Measurements from ENCODE around the gene CMSS1.

- no peak for TF ChIP-seq EZH2 (IDR thresholded peaks at IDR 0.05; ENCODE audit: borderline replicate concordance, insufficient read depth, low read depth, low read length, poor library complexity, severe bottlenecking)
- TF ChIP-seq, protein P1, sequence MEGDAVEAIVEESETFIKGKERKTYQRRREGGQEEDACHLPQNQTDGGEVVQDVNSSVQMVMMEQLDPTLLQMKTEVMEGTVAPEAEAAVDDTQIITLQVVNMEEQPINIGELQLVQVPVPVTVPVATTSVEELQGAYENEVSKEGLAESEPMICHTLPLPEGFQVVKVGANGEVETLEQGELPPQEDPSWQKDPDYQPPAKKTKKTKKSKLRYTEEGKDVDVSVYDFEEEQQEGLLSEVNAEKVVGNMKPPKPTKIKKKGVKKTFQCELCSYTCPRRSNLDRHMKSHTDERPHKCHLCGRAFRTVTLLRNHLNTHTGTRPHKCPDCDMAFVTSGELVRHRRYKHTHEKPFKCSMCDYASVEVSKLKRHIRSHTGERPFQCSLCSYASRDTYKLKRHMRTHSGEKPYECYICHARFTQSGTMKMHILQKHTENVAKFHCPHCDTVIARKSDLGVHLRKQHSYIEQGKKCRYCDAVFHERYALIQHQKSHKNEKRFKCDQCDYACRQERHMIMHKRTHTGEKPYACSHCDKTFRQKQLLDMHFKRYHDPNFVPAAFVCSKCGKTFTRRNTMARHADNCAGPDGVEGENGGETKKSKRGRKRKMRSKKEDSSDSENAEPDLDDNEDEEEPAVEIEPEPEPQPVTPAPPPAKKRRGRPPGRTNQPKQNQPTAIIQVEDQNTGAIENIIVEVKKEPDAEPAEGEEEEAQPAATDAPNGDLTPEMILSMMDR (IDR thresholded peaks at IDR 0.05) = no peak
Observed at GRCh38 chr3:100149713-100150415, 332.2 kb downstream of the CMSS1 start.

Data from B cell (primary cell).